DND-41 (cell line): ENCODE results near the gene NPBWR2.

ENCODE experiments used
- ATAC-seq: fragments of 200-7000 bp; cut with Tn5 transposase; 3 replicates; pipeline ENCODE4 v1.9.1; 2021; ENCODE audit warnings: low read depth; ENCODE audit not compliant: insufficient read depth
- DNase-seq: peaks from one replicate; pipeline ENCODE4 v3.0.0-alpha.2; 2020
- H2AFZ ChIP-seq: 2 replicates; pipeline ENCODE4 v1.6.0; 2012; ENCODE audit warnings: low read depth, low read length
- H3K27ac ChIP-seq: 2 replicates; pipeline ENCODE4 v1.5.1; 2012; ENCODE audit warnings: low read length, inconsistent platforms
- H3K27me3 ChIP-seq: fragments of 200-600 bp; sonication (generic); 2 replicates; pipeline ENCODE4 v1.6.0; 2012; ENCODE audit warnings: low read length, mild to moderate bottlenecking, inconsistent platforms; ENCODE audit not compliant: insufficient read depth, poor library complexity
- H3K36me3 ChIP-seq: 2 replicates; pipeline ENCODE4 v1.5.1; 2012; ENCODE audit warnings: low read length, inconsistent platforms; ENCODE audit not compliant: insufficient read depth
- H3K4me1 ChIP-seq: 2 replicates; pipeline ENCODE4 v1.5.1; 2012; ENCODE audit warnings: mild to moderate bottlenecking, low read length; ENCODE audit not compliant: insufficient read depth
- H3K4me2 ChIP-seq: 2 replicates; pipeline ENCODE4 v1.6.0; 2012; ENCODE audit warnings: mild to moderate bottlenecking, moderate library complexity, low read length, inconsistent platforms; ENCODE audit not compliant: insufficient read depth
- H3K4me3 ChIP-seq, 2 experiments: fragments of 200-600 bp in 1 of 2; shearing (Covaris generic) in 1 of 2; 2 replicates each; pipeline ENCODE4 v1.5.1; 2012 to 2016; ENCODE audit warnings: inconsistent platforms in 2 of 2, low read length in 2 of 2, mild to moderate bottlenecking in 2 of 2, low read depth in 1 of 2, moderate library complexity in 1 of 2
- H3K79me2 ChIP-seq: 2 replicates; pipeline ENCODE4 v1.6.0; 2012; ENCODE audit warnings: low read length, inconsistent platforms; ENCODE audit not compliant: insufficient read depth
- H3K9ac ChIP-seq: 2 replicates; pipeline ENCODE4 v1.6.0; 2012; ENCODE audit warnings: low read depth, mild to moderate bottlenecking, inconsistent platforms, low read length, moderate library complexity
- H3K9me3 ChIP-seq: 2 replicates; pipeline ENCODE4 v1.5.1; 2012; ENCODE audit warnings: low read length, moderate library complexity, mild to moderate bottlenecking, inconsistent platforms; ENCODE audit not compliant: insufficient read depth, severe bottlenecking
- H4K20me1 ChIP-seq: 2 replicates; pipeline ENCODE4 v1.6.0; 2012; ENCODE audit warnings: low read length; ENCODE audit not compliant: insufficient read depth
- CTCF ChIP-seq: IDR thresholded peaks from 2 replicates; pipeline ENCODE4 v1.5.1; 2012; ENCODE audit warnings: borderline replicate concordance, low read length, moderate library complexity, mild to moderate bottlenecking; ENCODE audit not compliant: poor library complexity, severe bottlenecking; ENCODE audit errors: extremely low read depth
- EZH2 ChIP-seq: IDR thresholded peaks from 3 replicates; pipeline ENCODE4 v1.6.1; 2012; ENCODE audit warnings: borderline replicate concordance, low read depth, mild to moderate bottlenecking, moderate library complexity, low read length, inconsistent platforms; ENCODE audit not compliant: severe bottlenecking

Gene NPBWR2

GRCh38 chr20:64140956-64141355 is 33.6 kb upstream of the NPBWR2 start:
- H3K36me3 ChIP-seq = no peaks in the 10 kb centered on the region
- no peaks in the 10 kb centered on the region for H3K79me2 ChIP-seq
- no peak overlapping the region for H3K9ac ChIP-seq
- H3K4me2 ChIP-seq = no peak overlapping the region
- no peak overlapping the region for H3K27ac ChIP-seq
- no peak overlapping the region for H3K4me3 ChIP-seq
- DNase-seq = no peak
- H3K9me3 ChIP-seq = peaks cover 19% of the 10 kb centered on the region
- no peaks in the 10 kb centered on the region for H3K4me1 ChIP-seq
- H3K27me3 ChIP-seq = no peaks in the 10 kb centered on the region
- no peak for TF ChIP-seq EZH2
- no peak for TF ChIP-seq CTCF
- H4K20me1 ChIP-seq = 0 out of 2 replicates have a peak, but pooled peaks cover 5% of the 10 kb centered on the region
- H2AFZ ChIP-seq = no peak overlapping the region
- no peak for ATAC-seq

GRCh38 chr20:64140061-64140931 is 32.9 kb upstream of the NPBWR2 start:
- Histone ChIP-seq H3K9ac (no peak overlapping the region), H3K27me3 (no peaks in the 10 kb centered on the region)
- no peak for TF ChIP-seq EZH2
- no peak for TF ChIP-seq CTCF

GRCh38 chr20:64139199-64140060 is 32.1 kb upstream of the NPBWR2 start:
- no peak for ATAC-seq
- Histone ChIP-seq H3K27me3 (no peaks in the 10 kb centered on the region), H3K27ac (no peak overlapping the region), H3K4me1 (no peaks in the 10 kb centered on the region), H2AFZ (no peak overlapping the region), H3K9me3 (peaks cover 7% of the 10 kb centered on the region), H3K36me3 (no peaks in the 10 kb centered on the region), H4K20me1 (0 out of 2 replicates have a peak, but pooled peaks cover 5% of the 10 kb centered on the region), H3K4me3 (no peak overlapping the region), H3K79me2 (no peaks in the 10 kb centered on the region), H3K9ac (no peak overlapping the region), H3K4me2 (no peak overlapping the region)
- DNase-seq = no peak
- no peak for TF ChIP-seq EZH2
- TF ChIP-seq CTCF = no peak

More at GRCh38 chr20:64140061-64140931, 32.9 kb upstream of the NPBWR2 start:
- Histone ChIP-seq H3K4me1 (no peaks in the 10 kb centered on the region), H3K27ac (no peak overlapping the region), H3K4me3 (no peak overlapping the region), H3K4me2 (no peak overlapping the region), H3K79me2 (no peaks in the 10 kb centered on the region), H4K20me1 (0 out of 2 replicates have a peak, but pooled peaks cover 5% of the 10 kb centered on the region), H2AFZ (no peak overlapping the region), H3K36me3 (no peaks in the 10 kb centered on the region), H3K9me3 (peaks cover 12% of the 10 kb centered on the region)
- DNase-seq (no peak), ATAC-seq (no peak)
